Endothelial cell of umbilical vein (primary cell): ENCODE measurements around the gene TEAD2. TPM values are rescaled to one million over a fixed set of nuclear protein-coding genes. Genes with fewer than 3 reads are reported as not detected.

Experiments used
- BruUV-seq: library from RNA; stranded (reverse); fragments of 400-500 nt; replicated peaks from 2 replicates; lab custom pipeline; 2021; lab: Mats Ljungman, UMichigan
- CTCF ChIA-PET: fragments of 300-600, 350-600 bp; sonication (Branson Sonifier 250); formaldehyde crosslinking; loops from one replicate; lab custom pipeline; 2021; ENCODE audit warnings: antibody characterized with exemption, inconsistent platforms; lab: Charles Lee
- POLR2A ChIA-PET: fragments of 300-600, 350-600 bp; sonication (Branson Sonifier 250); formaldehyde crosslinking; loops from one replicate; lab custom pipeline; 2021; ENCODE audit warnings: antibody characterized with exemption, inconsistent platforms; lab: Charles Lee
- DNase-seq: peaks from one replicate; pipeline ENCODE4 v3.0.0-alpha.2; 2011; ENCODE audit warnings: low read depth, low spot score
- FAIRE-seq: peaks from 2 replicates; lab custom pipeline; 2011; peaks lifted over from hg19 to GRCh38; lab: Jason Lieb, UNC
- H2AFZ ChIP-seq: 2 replicates; pipeline ENCODE4 v1.6.0; 2012; ENCODE audit warnings: low read depth, low read length, control low read depth, inconsistent platforms
- H3K27ac ChIP-seq: 2 replicates; pipeline ENCODE4 v1.5.1; 2011; ENCODE audit warnings: low read depth, mild to moderate bottlenecking, control low read depth, low read length, moderate library complexity; ENCODE audit not compliant: insufficient read depth
- H3K27me3 ChIP-seq, 2 experiments: 2 replicates each; pipeline versions ENCODE4 v1.6.0 to v1.6.1; 2011; ENCODE audit warnings: low read length in 2 of 2, mixed read lengths in 1 of 2; ENCODE audit not compliant: control insufficient read depth in 2 of 2, insufficient read depth in 2 of 2
- H3K36me3 ChIP-seq, 2 experiments: 2 replicates in 1 of 2; 3 replicates in 1 of 2; pipeline ENCODE4 v1.5.1; 2011; ENCODE audit warnings: low read length in 2 of 2, mild to moderate bottlenecking in 1 of 2, moderate library complexity in 1 of 2; ENCODE audit not compliant: control insufficient read depth in 2 of 2, insufficient read depth in 2 of 2; ENCODE audit errors: extremely low read depth in 1 of 2
- H3K4me1 ChIP-seq: 3 replicates; pipeline ENCODE4 v1.5.1; 2011; ENCODE audit warnings: mild to moderate bottlenecking, low read length; ENCODE audit not compliant: control insufficient read depth, insufficient read depth; ENCODE audit errors: extremely low read depth
- H3K4me2 ChIP-seq: 2 replicates; pipeline ENCODE4 v1.6.1; 2011; ENCODE audit warnings: low read length, control low read depth, mixed read lengths; ENCODE audit not compliant: insufficient read depth
- H3K4me3 ChIP-seq, 3 experiments: fragments of 200-600 bp in 1 of 3; sonication (generic), shearing (Covaris generic) in 1 of 3; replicated peaks in 1 of 3; 2 replicates each; pipeline ENCODE4 v1.5.1; 2011 to 2016; ENCODE audit warnings: control low read depth in 3 of 3, low read length in 3 of 3, mild to moderate bottlenecking in 2 of 3, inconsistent platforms in 1 of 3, low read depth in 1 of 3, moderate library complexity in 1 of 3; ENCODE audit not compliant: insufficient read depth in 1 of 3
- H3K79me2 ChIP-seq: 2 replicates; pipeline ENCODE4 v1.6.0; 2012; ENCODE audit warnings: low read length, inconsistent platforms; ENCODE audit not compliant: control insufficient read depth, insufficient read depth
- H3K9ac ChIP-seq: replicated peaks from 2 replicates; pipeline ENCODE3; 2011; ENCODE audit warnings: low read length, control low read depth; ENCODE audit not compliant: insufficient read depth; ENCODE audit errors: extremely low read depth
- H3K9me1 ChIP-seq: replicated peaks from 3 replicates; pipeline ENCODE4 v1.6.0; 2011; ENCODE audit warnings: mild to moderate bottlenecking, low read length; ENCODE audit not compliant: control insufficient read depth, insufficient read depth; ENCODE audit errors: extremely low read depth
- H3K9me3 ChIP-seq: replicated peaks from 2 replicates; pipeline ENCODE4 v1.5.1; 2012; ENCODE audit warnings: low read length, inconsistent platforms; ENCODE audit not compliant: control insufficient read depth, insufficient read depth
- H4K20me1 ChIP-seq: replicated peaks from 2 replicates; pipeline ENCODE3; 2011; ENCODE audit warnings: mild to moderate bottlenecking, low read length; ENCODE audit not compliant: control insufficient read depth, insufficient read depth; ENCODE audit errors: extremely low read depth
- EZH2 ChIP-seq: IDR thresholded peaks from 2 replicates; pipeline ENCODE4 v1.6.1; 2012; ENCODE audit warnings: borderline replicate concordance, low read depth, mild to moderate bottlenecking, moderate library complexity, low read length, inconsistent platforms; ENCODE audit not compliant: severe bottlenecking
- FOS ChIP-seq: IDR thresholded peaks from 2 replicates; pipeline ENCODE4 v1.6.1; 2011; ENCODE audit warnings: mild to moderate bottlenecking, low read length, moderate library complexity, borderline replicate concordance; ENCODE audit not compliant: insufficient read depth
- GATA2 ChIP-seq: IDR thresholded peaks from 2 replicates; pipeline ENCODE4 v1.7.0; 2011; ENCODE audit warnings: low read depth, mild to moderate bottlenecking, moderate library complexity, mixed read lengths, low read length; ENCODE audit not compliant: insufficient read length, insufficient read depth
- JUN ChIP-seq: IDR thresholded peaks from 2 replicates; pipeline ENCODE4 v1.6.1; 2011; ENCODE audit warnings: borderline replicate concordance, low read depth; ENCODE audit not compliant: insufficient read length, insufficient read depth
- MYC ChIP-seq: IDR thresholded peaks from one replicate; pipeline ENCODE4 v1.6.1; 2011; ENCODE audit warnings: mild to moderate bottlenecking, low read depth, low read length
- POLR2A ChIP-seq: IDR thresholded peaks from 2 replicates; pipeline ENCODE4 v1.6.1; 2012; ENCODE audit warnings: low read depth, mild to moderate bottlenecking, control low read depth, low read length
- POLR2AphosphoS5 ChIP-seq: IDR thresholded peaks from 2 replicates; pipeline ENCODE4 v1.6.1; 2012; ENCODE audit warnings: low read depth, mild to moderate bottlenecking, control low read depth, low read length, moderate library complexity; ENCODE audit not compliant: insufficient read depth
- dilution Hi-C: fragments of 300-500 bp; cut with MboI; formaldehyde crosslinking; loops from one replicate; pipeline ENCODE4 v1.15.0; 2019; ENCODE audit warnings: low sequenced_read_pairs; ENCODE audit not compliant: extremely low pct_ligation_motif_present
- intact Hi-C: fragments of 100-400 bp; cut with micrococcal nuclease; formaldehyde crosslinking; loops from one replicate; pipeline ENCODE4 v1.10.0; 2022
- polyA plus RNA-seq, 4 experiments: library from polyadenylated mRNA; depleted of rRNA in 3 of 4; stranded (reverse) in 3 of 4; unstranded in 1 of 4; fragments of >200 nt; gene quantifications; 2 replicates each; pipeline versions ENCODE4 v1.2.1 to v1.2.3, GENCODE V29; 2011 to 2012; ENCODE audit warnings: missing spikeins in 1 of 4
- total RNA-seq: library from RNA; stranded (reverse); gene quantifications from 2 replicates; pipeline ENCODE4 v1.2.3, GENCODE V29; 2021
- TF ChIP-seq, protein P1 (sequence below), 2 donors: IDR thresholded peaks; 1 replicate in 1 of 2; 2 replicates in 1 of 2; pipeline ENCODE4 v1.5.1; 2011; ENCODE audit warnings: low read length in 2 of 2, mild to moderate bottlenecking in 2 of 2, moderate library complexity in 2 of 2, control low read depth in 1 of 2, inconsistent platforms in 1 of 2, low read depth in 1 of 2; ENCODE audit not compliant: insufficient read depth in 1 of 2; ENCODE audit errors: extremely low read depth in 1 of 2
- TF ChIP-seq, protein P2 (sequence below): IDR thresholded peaks from 2 replicates; pipeline ENCODE4 v1.6.1; 2011; ENCODE audit not compliant: insufficient read depth, insufficient read length

Gene TEAD2
- total and polyA plus RNA-seq, 2 donors (not counting 3 experiments of a cell fraction or from before 2014, with no cell fraction given) = 60.9 to 89.4 TPM

DNA sequence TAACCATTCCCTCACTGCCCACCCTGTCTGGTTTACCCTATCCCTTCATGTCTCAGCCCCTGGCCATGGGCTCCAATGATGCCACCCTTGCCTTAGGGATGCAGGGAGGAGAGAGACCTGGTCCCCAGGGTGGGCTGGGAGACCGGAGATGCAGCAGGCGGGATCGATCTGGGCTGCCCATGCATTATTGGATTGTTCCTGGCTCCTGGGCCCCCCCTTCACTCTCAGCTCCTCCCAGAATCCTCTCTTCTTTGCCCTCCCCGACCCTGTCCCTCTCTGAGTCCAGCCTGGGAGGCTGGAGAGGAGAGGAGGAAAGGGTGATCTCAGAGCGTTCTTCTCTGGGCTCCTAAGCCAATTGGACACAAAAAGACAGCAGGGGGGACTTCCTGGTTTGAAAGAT lies 31.7 kb upstream of the TEAD2 start:
- dilution Hi-C loops = no loop called here
- Histone ChIP-seq H3K4me1 (no peaks in the 10 kb centered on the region), H3K9me1 (no peaks in the 10 kb centered on the region), H3K9ac (no peak overlapping the region), H3K27ac (no peak overlapping the region), H2AFZ (no peak overlapping the region), H3K9me3 (no peaks in the 10 kb centered on the region), H3K27me3 (peaks cover 0 to 2% of the 10 kb centered on the region in 2 experiments), H4K20me1 (no peaks in the 10 kb centered on the region), H3K79me2 (no peaks in the 10 kb centered on the region), H3K36me3 (no peaks in the 10 kb centered on the region), H3K4me2 (no peak overlapping the region), H3K4me3 (no peak overlapping the region)
- ChIA-PET CTCF (interaction anchor here (0.9 kb wide), 1 partner anchor 82 kb away, joined by 3 read pairs; no protein-coding TSS in a partner anchor), POLR2A (interaction anchor here (0.6 kb wide), 1 partner anchor 101 kb away, joined by 3 read pairs; no protein-coding TSS in a partner anchor)
- FAIRE-seq (no peak), DNase-seq (no peak)
- BruUV-seq = no TSS peak
- intact Hi-C loops = loop anchor here (2.0 kb wide), 1 partner anchor 31 kb away; the partner anchor contains the start of genes DKKL1 and TEAD2
- TF ChIP-seq GATA2 (no peak), EZH2 (no peak), POLR2A (no peak), MYC (no peak), JUN (no peak), POLR2AphosphoS5 (no peak), FOS (no peak)
- TF ChIP-seq, protein P1, sequence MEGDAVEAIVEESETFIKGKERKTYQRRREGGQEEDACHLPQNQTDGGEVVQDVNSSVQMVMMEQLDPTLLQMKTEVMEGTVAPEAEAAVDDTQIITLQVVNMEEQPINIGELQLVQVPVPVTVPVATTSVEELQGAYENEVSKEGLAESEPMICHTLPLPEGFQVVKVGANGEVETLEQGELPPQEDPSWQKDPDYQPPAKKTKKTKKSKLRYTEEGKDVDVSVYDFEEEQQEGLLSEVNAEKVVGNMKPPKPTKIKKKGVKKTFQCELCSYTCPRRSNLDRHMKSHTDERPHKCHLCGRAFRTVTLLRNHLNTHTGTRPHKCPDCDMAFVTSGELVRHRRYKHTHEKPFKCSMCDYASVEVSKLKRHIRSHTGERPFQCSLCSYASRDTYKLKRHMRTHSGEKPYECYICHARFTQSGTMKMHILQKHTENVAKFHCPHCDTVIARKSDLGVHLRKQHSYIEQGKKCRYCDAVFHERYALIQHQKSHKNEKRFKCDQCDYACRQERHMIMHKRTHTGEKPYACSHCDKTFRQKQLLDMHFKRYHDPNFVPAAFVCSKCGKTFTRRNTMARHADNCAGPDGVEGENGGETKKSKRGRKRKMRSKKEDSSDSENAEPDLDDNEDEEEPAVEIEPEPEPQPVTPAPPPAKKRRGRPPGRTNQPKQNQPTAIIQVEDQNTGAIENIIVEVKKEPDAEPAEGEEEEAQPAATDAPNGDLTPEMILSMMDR (IDR thresholded peaks at IDR 0.05; ENCODE audit: extremely low read depth in 1 of 2, insufficient read depth in 1 of 2, low read depth in 1 of 2, low read length in 2 of 2) = no peak
- TF ChIP-seq, protein P2, sequence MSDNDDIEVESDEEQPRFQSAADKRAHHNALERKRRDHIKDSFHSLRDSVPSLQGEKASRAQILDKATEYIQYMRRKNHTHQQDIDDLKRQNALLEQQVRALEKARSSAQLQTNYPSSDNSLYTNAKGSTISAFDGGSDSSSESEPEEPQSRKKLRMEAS = no peak
